ENCODE measurements around the gene MYL2. TPM values are rescaled to one million over a fixed set of nuclear protein-coding genes. Genes with fewer than 3 reads are reported as not detected.

The MYL2 gene
- total RNA-seq, 4 donors from 2014 or later, result not detected

- TF ChIP-seq CTCF (IDR thresholded peaks at IDR 0.05) (no peak), POLR2A (IDR thresholded peaks at IDR 0.05) (no peak)
- 78 to 88% methylated on average over 7 of the region's 7 CpGs for WGBS, 2 donors
Measured at GRCh38 chr12:110863161-110863560, 57.2 kb downstream of the MYL2 start.

GRCh38 chr12:110862329-110862728 lies 58.0 kb downstream of the MYL2 start:
- 86 to 90% methylated on average over 9 of the region's 9 CpGs for WGBS, 2 donors
- DNase-seq (ENCODE audit: low spot score in 2 of 2), result no peak
- intact Hi-C loops (cut with DNase I; ENCODE audit: low total_unique reads), result no loop called here
- TF ChIP-seq POLR2A (IDR thresholded peaks at IDR 0.05) (no peak), CTCF (IDR thresholded peaks at IDR 0.05) (no peak)
- no peak overlapping the region for H3K4me3 ChIP-seq (ENCODE audit: low read depth, poor library complexity, severe bottlenecking)

More at GRCh38 chr12:110863161-110863560, 57.2 kb downstream of the MYL2 start:
- intact Hi-C loops (cut with DNase I; ENCODE audit: low total_unique reads), result no loop called here
- no peak overlapping the region for H3K4me3 ChIP-seq (ENCODE audit: low read depth, poor library complexity, severe bottlenecking)
- no peak for DNase-seq (ENCODE audit: low spot score in 2 of 2)

GRCh38 chr12:110861729-110862128 lies 58.6 kb downstream of the MYL2 start:
- intact Hi-C loops (cut with DNase I; ENCODE audit: low total_unique reads), result no loop called here
- 83 to 85% methylated on average over 7 of the region's 7 CpGs for WGBS, 2 donors
- H3K4me3 ChIP-seq (ENCODE audit: low read depth, poor library complexity, severe bottlenecking), result no peak overlapping the region
- no peak for DNase-seq (ENCODE audit: low spot score in 2 of 2)
- TF ChIP-seq POLR2A (IDR thresholded peaks at IDR 0.05), result no peak
- TF ChIP-seq CTCF (IDR thresholded peaks at IDR 0.05), result no peak

Other genes with a start within 250 kb of the MYL2 start
- 1 to 10 TPM; 2.2 to 3.5 (median 3.3) TPM for gene HVCN1, start 231.5 kb downstream of the MYL2 start, total RNA-seq
- gene PPP1CC, start 177.7 kb downstream of the MYL2 start, total RNA-seq, result 10 to 100 TPM; 90.1 to 97.4 (median 91.3) TPM
- gene CCDC63, start 73.6 kb downstream of the MYL2 start, total RNA-seq, result under 1 TPM in 1 of 4 donors, not detected in 3; 0.29 TPM
- gene CUX2, start 113.6 kb upstream of the MYL2 start, total RNA-seq, result 1 to 10 TPM in 1 of 4 donors, under 1 TPM in 2, not detected in 1; 0.21 to 1.5 (median 0.61) TPM

All from lower leg skin (tissue), 4 donors.